ENCODE results near the gene ZDHHC7.
"Not testable (repeated sequence)": the region's sequence is repeated elsewhere in the genome, so short reads cannot be mapped to it uniquely, and the experiment has no call there.

Gene ZDHHC7

GRCh38 chr16:85034591-85035433 lies 23.5 kb upstream of the ZDHHC7 start:
- DNase-seq (ENCODE audit: low read depth), result no peak
- no peak for TF ChIP-seq CTCF (IDR thresholded peaks at IDR 0.05; ENCODE audit: insufficient read depth, low read depth, low read length, missing control alignments)
- no peak overlapping the region for H3K4me3 ChIP-seq (ENCODE audit: low read length)

GRCh38 chr16:85033171-85033570 lies 21.8 kb upstream of the ZDHHC7 start:
- TF ChIP-seq CTCF (IDR thresholded peaks at IDR 0.05; ENCODE audit: insufficient read depth, low read depth, low read length, missing control alignments), result no peak
- no peak for DNase-seq (ENCODE audit: low read depth)
- no peak overlapping the region for H3K4me3 ChIP-seq (ENCODE audit: low read length)

GRCh38 chr16:85032187-85032586 lies 20.9 kb upstream of the ZDHHC7 start:
- H3K4me3 ChIP-seq (ENCODE audit: low read length); DNase-seq (ENCODE audit: low read depth): not testable (repeated sequence)

- H3K4me3 ChIP-seq (ENCODE audit: low read length), result no peak overlapping the region
- DNase-seq (ENCODE audit: low read depth), result no peak
- no peak for TF ChIP-seq CTCF (IDR thresholded peaks at IDR 0.05; ENCODE audit: insufficient read depth, low read depth, low read length, missing control alignments)
These were observed 20.1 kb upstream of the ZDHHC7 start for GRCh38 chr16:85031451-85031850.

GRCh38 chr16:85029981-85030401 lies 18.7 kb upstream of the ZDHHC7 start:
- DNase-seq (ENCODE audit: low read depth), result no peak
- no peak overlapping the region for H3K4me3 ChIP-seq (ENCODE audit: low read length)

GRCh38 chr16:85029408-85029784 lies 18.1 kb upstream of the ZDHHC7 start:
- TF ChIP-seq CTCF (IDR thresholded peaks at IDR 0.05; ENCODE audit: insufficient read depth, low read depth, low read length, missing control alignments), result no peak
- DNase-seq (ENCODE audit: low read depth), result peak; percentile 80
- H3K4me3 ChIP-seq (ENCODE audit: low read length), result no peak overlapping the region

More at GRCh38 chr16:85029981-85030401, 18.7 kb upstream of the ZDHHC7 start:
- TF ChIP-seq CTCF (IDR thresholded peaks at IDR 0.05; ENCODE audit: insufficient read depth, low read depth, low read length, missing control alignments), result no peak

- DNase-seq (ENCODE audit: low read depth), result peak; percentile 93
- peak overlapping the region; percentile 56 for H3K4me3 ChIP-seq (ENCODE audit: low read length)
- no peak for TF ChIP-seq CTCF (IDR thresholded peaks at IDR 0.05; ENCODE audit: insufficient read depth, low read depth, low read length, missing control alignments)
These were observed 17.5 kb upstream of the ZDHHC7 start for GRCh38 chr16:85028685-85029407.

All from epithelial cell of esophagus (primary cell).